HG03060 (cell line): ENCODE data around the gene DENND10.
"Not testable (repeated sequence)": the region's sequence is repeated elsewhere in the genome, so short reads cannot be mapped to it uniquely, and the experiment has no call there.

Experiments used
- ATAC-seq: cut with Tn5 transposase; IDR thresholded peaks from one replicate; pipeline ENCODE4 v1.9.1; 2021; ENCODE audit warnings: low read depth, moderate number of reproducible peaks; ENCODE audit not compliant: unreplicated experiment

Gene DENND10

GRCh38 chr10:119096641-119097415 is 7.1 kb upstream of the DENND10 start:
- not testable (repeated sequence) for ATAC-seq

GRCh38 chr10:119098576-119098975 is 5.3 kb upstream of the DENND10 start:
- ATAC-seq, result no peak

DNA sequence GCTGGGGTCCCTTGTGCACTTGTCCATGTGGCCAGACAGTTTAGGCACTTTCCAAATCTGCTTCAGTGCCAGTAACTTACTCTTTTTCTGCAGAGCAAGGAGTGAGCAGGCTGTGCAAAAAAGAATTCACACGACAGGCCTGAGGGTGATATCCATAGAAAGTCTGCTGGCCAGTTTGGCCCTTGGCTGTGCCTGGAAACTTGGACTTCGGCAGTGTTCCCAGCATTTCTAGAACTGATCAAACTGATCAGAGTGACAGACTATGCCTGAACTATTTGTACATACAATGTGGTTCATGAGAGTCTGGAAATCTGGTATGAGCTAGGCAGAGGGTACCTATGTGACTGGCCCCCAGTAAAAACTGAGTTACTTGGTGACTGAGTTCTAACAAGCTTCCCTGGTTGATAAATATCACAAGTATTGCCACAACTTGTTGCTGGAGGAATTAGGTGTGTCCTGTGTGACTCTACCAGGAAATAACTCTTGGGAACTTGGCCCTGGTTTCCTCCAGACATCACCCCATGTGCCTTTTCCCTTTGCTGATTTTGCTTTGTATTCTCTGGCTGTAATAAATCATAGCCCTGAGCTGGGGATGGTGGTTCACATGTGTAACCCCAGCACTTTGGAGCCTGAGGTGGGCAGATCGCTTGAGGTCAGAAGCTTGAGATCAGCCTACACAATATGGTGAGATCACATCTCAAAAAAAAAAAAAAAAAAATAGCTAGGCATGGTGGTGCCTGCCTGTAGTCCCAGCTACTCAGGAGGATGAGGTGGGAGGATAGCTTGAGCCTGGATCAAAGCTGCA is 3.3 kb upstream of the DENND10 start:
- no peak for ATAC-seq

- ATAC-seq, result no peak
These were observed 2.4 kb upstream of the DENND10 start for GRCh38 chr10:119101366-119102098.

DNA sequence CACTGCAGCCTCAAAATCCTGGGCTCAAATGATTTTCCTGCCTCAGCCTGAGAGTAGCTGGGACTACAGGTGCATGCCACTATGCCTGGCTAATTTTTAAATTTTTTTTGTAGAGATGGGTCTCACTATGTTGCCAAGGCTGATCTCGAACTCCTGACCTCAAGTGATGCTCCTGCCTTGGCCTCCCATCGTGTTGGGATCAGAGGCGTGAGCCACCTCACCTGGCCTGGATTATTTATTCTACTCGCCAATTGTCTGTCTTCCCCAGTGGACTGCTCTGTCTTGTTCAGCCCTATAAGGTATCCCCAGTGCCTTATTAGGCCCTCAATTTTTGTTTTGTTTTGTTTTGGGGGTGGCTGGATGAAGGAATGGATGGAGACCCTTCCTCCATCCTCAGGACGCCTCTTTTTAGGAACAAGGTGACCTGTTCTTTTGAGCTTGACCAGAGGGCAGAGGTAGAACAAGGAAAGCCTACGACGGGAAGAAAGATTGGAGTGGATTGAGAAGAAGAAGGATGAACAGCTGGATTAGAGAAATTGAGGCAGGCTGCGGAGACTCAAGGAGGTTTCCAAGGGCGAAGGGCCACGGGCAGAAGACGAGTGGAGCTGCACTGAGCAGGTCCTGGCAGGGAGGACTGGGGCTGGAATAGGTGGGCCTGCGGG is 541 bp upstream of the DENND10 start:
- ATAC-seq, result no peak

- ATAC-seq, result no peak
These were observed 722 bp downstream of the DENND10 start for GRCh38 chr10:119104654-119105015.

GRCh38 chr10:119105155-119105554 is 1.2 kb downstream of the DENND10 start:
- ATAC-seq, result no peak

DNA sequence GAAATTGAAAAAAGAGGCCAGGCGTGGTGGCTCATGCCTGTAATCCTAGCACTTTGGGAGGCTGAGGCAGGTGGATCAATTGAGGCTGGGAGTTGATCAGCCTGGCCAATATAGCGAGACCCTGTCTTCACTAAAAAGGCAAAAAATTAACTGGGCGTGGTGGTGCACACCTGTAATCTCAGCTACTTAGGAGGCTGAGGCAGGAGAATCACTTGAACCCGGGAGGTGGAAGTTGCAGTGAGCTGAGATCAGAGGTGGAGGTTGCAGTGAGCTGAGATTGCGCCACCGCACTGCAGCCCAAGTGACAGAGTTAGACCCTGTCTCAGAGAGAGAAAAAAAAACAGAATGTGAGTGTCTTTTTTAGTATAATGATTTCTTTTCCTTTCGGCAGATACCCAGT is 2.0 kb downstream of the DENND10 start:
- ATAC-seq, result not testable (repeated sequence)

- ATAC-seq, result not testable (repeated sequence)
These were observed 3.2 kb downstream of the DENND10 start for GRCh38 chr10:119107106-119107505.

GRCh38 chr10:119107771-119108170 is 3.9 kb downstream of the DENND10 start:
- ATAC-seq, result not testable (repeated sequence)

GRCh38 chr10:119112056-119112455 is 8.1 kb downstream of the DENND10 start:
- no peak for ATAC-seq

GRCh38 chr10:119113751-119114732 is 10.1 kb downstream of the DENND10 start:
- no peak for ATAC-seq

- no peak for ATAC-seq
These were observed 12.0 kb downstream of the DENND10 start for GRCh38 chr10:119115926-119116325.

DNA sequence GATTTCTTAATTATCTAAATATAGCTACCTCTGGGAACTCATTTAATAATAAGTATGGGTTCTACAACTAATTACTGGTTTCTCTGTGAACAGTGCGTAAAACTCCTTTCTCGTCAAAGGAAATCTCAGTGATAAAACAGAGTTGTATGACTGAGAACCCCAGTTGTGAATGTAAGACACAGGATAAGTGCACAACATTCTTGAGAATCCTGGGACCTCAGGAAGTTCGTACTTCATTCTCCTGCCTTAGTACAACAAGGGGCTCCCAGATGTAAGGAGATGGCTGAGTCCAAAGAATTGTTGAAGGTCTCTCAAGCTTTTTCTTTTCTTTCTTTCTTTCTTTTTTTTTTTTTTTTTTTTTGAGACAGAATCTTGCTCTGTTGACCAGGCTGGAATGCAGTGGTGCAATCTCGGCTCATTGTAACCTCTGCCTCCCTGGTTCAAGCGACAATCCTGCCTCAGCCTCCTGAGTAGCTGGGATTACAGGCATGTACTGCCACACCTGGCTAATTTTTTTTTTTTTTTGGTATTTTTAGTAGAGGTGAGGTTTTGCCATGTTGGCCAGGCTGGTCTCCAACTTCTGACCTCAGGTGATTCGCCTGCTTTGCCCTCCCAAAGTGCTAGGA is 12.5 kb downstream of the DENND10 start:
- no peak for ATAC-seq

DNA sequence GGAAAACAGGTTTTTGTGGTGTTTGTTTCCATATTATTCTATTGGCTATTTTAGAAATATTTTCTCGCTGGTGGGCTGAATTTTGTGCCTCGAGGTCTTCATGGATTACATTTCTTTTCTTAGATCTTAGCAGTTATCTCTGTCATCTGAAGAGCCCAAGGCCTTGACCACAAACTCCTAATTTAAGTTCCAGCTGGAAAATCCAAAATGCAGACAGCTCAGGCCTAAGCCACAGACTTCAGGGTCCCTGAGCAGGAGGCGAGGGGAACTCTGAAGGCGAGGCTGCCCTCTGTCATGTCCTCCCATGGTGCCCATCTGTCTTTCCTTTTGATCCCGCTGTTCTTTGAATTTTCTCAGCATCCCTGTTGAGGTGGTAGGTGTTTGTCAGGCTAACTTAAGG is 14.3 kb downstream of the DENND10 start:
- ATAC-seq, result no peak

GRCh38 chr10:119119400-119119799 is 15.5 kb downstream of the DENND10 start:
- no peak for ATAC-seq

DNA sequence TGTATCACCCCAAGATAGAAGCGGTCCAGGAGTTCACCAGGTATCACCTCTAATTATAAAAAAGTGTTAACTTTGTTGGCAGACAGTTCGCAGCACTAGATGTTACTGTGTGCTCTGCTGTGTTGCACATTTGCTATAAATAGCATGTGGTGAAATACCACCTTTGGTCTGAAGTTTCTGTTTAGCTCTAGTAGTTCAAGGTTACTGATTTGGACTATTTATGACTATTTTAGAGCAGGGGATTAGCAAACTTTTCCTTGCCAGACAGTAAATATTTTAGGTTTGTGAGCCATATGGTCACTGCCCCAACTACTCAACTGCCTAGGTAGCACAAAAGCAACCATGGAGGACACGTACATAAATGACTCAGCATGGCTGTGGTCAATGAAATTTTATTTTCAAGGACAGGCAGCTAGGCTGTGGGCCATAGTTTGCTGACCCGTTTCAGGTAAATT is 16.5 kb downstream of the DENND10 start:
- ATAC-seq, result peak; percentile 89

GRCh38 chr10:119120875-119121274 is 17.0 kb downstream of the DENND10 start:
- no peak for ATAC-seq

- no peak for ATAC-seq
These were observed 22.0 kb downstream of the DENND10 start for GRCh38 chr10:119125942-119126341.
